Hematopoietic multipotent progenitor cell treated with erythropoietin and hydrocortisone succinate and interleukin-3 and kit ligand, for 6 days (in vitro differentiated cells): ENCODE measurements around the gene TMEM92.
"Not testable (repeated sequence)": the region's sequence is repeated elsewhere in the genome, so short reads cannot be mapped to it uniquely, and the experiment has no call there.

ENCODE experiments used
- DNase-seq: peaks from one replicate; pipeline ENCODE4 v3.0.0-alpha.2; 2015

The TMEM92 gene

GRCh38 chr17:50262001-50262794 is 12.1 kb upstream of the TMEM92 start:
- no peak for DNase-seq

GRCh38 chr17:50263331-50264262 is 10.7 kb upstream of the TMEM92 start:
- DNase-seq, result no peak

- no peak for DNase-seq
Measured at GRCh38 chr17:50264263-50265113, 9.8 kb upstream of the TMEM92 start.

- no peak for DNase-seq
Measured at GRCh38 chr17:50265212-50265611, 9.1 kb upstream of the TMEM92 start.

- DNase-seq, result no peak
Measured at GRCh38 chr17:50265690-50266315, 8.5 kb upstream of the TMEM92 start.

GRCh38 chr17:50266384-50267073 is 7.7 kb upstream of the TMEM92 start:
- DNase-seq, result no peak

GRCh38 chr17:50267074-50267841 is 7.0 kb upstream of the TMEM92 start:
- DNase-seq, result no peak

GRCh38 chr17:50268026-50268425 is 6.2 kb upstream of the TMEM92 start:
- no peak for DNase-seq

GRCh38 chr17:50268743-50269275 is 5.5 kb upstream of the TMEM92 start:
- no peak for DNase-seq

GRCh38 chr17:50269477-50270434 is 4.5 kb upstream of the TMEM92 start:
- peak; percentile 83 for DNase-seq

- DNase-seq, result no peak
Measured at GRCh38 chr17:50270435-50271362, 3.6 kb upstream of the TMEM92 start.

GRCh38 chr17:50271363-50271750 is 2.9 kb upstream of the TMEM92 start:
- not testable (repeated sequence) for DNase-seq

- no peak for DNase-seq
Measured at GRCh38 chr17:50272246-50272645, 2.0 kb upstream of the TMEM92 start.

- DNase-seq, result peak; percentile 33
Measured at GRCh38 chr17:50272711-50273653, 1.3 kb upstream of the TMEM92 start.

- DNase-seq, result no peak
Measured at GRCh38 chr17:50273654-50274040, 619 bp upstream of the TMEM92 start.

GRCh38 chr17:50274897-50275221 is 593 bp downstream of the TMEM92 start:
- DNase-seq, result no peak

GRCh38 chr17:50275279-50275678 is 1.0 kb downstream of the TMEM92 start:
- DNase-seq, result no peak
